Gastroesophageal sphincter (tissue), 2 donors: ENCODE results near the gene ZBTB21.

ENCODE experiments used
- EP300 ChIP-seq: sonication (generic); formaldehyde crosslinking; IDR thresholded peaks from one replicate; pipeline ENCODE4 v1.6.1; 2017; ENCODE audit warnings: antibody characterized with exemption, mild to moderate bottlenecking
- POLR2A ChIP-seq, 2 donors: fragments of 450-650 bp; IDR thresholded peaks; one replicate each; pipeline ENCODE4 v1.6.1; 2017; ENCODE audit warnings: antibody characterized with exemption in 2 of 2, mild to moderate bottlenecking in 2 of 2, moderate library complexity in 1 of 2

- TF ChIP-seq EP300 (no peak), POLR2A (IDR thresholded peaks at IDR 0.05) (no peak)
These were observed 35.5 kb downstream of the ZBTB21 start for GRCh38 chr21:41974752-41975053.
